Activated B cell treated with CpG ODN at 0.5 μM for 24 hours (primary cell): ENCODE measurements around the gene ZNF512. TPM values are rescaled to one million over a fixed set of nuclear protein-coding genes. Genes with fewer than 3 reads are reported as not detected.
"Not testable (repeated sequence)": the region's sequence is repeated elsewhere in the genome, so short reads cannot be mapped to it uniquely, and the experiment has no call there.

ENCODE experiments used
- ATAC-seq: fragments of 200-7000 bp; cut with Tn5 transposase; one replicate; pipeline ENCODE4 v1.10.0; 2021; ENCODE audit warnings: low read depth, mild to moderate bottlenecking, moderate library complexity
- CTCF ChIA-PET: fragments of 350-600 bp; sonication (Branson Sonifier 250); formaldehyde crosslinking; loops from one replicate; lab custom pipeline; 2021; ENCODE audit warnings: antibody characterized with exemption; lab: Charles Lee
- POLR2A ChIA-PET: fragments of 350-600 bp; sonication (Branson Sonifier 250); formaldehyde crosslinking; loops from one replicate; lab custom pipeline; 2021; ENCODE audit warnings: antibody characterized with exemption; lab: Charles Lee
- DNase-seq: peaks from one replicate; pipeline ENCODE4 v3.0.0; 2022
- H3K27ac Mint-ChIP-seq: one replicate; pipeline ENCODE4 v1.8.0; 2020; ENCODE audit warnings: mixed read lengths
- H3K27me3 Mint-ChIP-seq: one replicate; pipeline ENCODE4 v1.8.0; 2021; ENCODE audit warnings: mixed read lengths
- H3K36me3 Mint-ChIP-seq: one replicate; pipeline ENCODE4 v1.8.0; 2021; ENCODE audit warnings: low read depth, mixed read lengths
- H3K4me1 Mint-ChIP-seq: one replicate; pipeline ENCODE4 v1.8.0; 2021; ENCODE audit warnings: mixed read lengths
- H3K4me3 Mint-ChIP-seq: one replicate; pipeline ENCODE4 v1.8.0; 2020; ENCODE audit warnings: mild to moderate bottlenecking, mixed read lengths
- H3K9me3 Mint-ChIP-seq: one replicate; pipeline ENCODE4 v1.8.0; 2020; ENCODE audit warnings: mixed read lengths
- CTCF ChIP-seq: fragments of 200-600 bp; IDR thresholded peaks from one replicate; pipeline ENCODE4 v1.8.0; 2022; ENCODE audit warnings: antibody characterized with exemption, mild to moderate bottlenecking
- intact Hi-C: fragments of 100-400 bp; cut with micrococcal nuclease; formaldehyde crosslinking; loops from one replicate; pipeline ENCODE4 v1.15.1; 2024
- total RNA-seq: library from RNA; stranded (reverse); gene quantifications from 2 replicates; pipeline ENCODE4 v1.2.3, GENCODE V29; 2022

ZNF512 gene
- total RNA-seq, 1 donor from 2014 or later = 48.7 TPM

GRCh38 chr2:27545348-27546141 lies 37.3 kb upstream of the ZNF512 start:
- ATAC-seq = no peak
- no peak for TF ChIP-seq CTCF
- DNase-seq = no peak
- CTCF ChIA-PET = no interaction called here
- POLR2A ChIA-PET = no interaction called here
- Mint-ChIP-seq H3K4me1 (no peaks in the 10 kb centered on the region), H3K27me3 (no peaks in the 10 kb centered on the region), H3K4me3 (no peak overlapping the region), H3K36me3 (no peaks in the 10 kb centered on the region), H3K27ac (no peak overlapping the region), H3K9me3 (peaks cover 2% of the 10 kb centered on the region)
- intact Hi-C loops = no loop called here

GRCh38 chr2:27549303-27549702 lies 33.5 kb upstream of the ZNF512 start:
- peaks cover 5% of the 10 kb centered on the region for H3K27me3 Mint-ChIP-seq
- H3K36me3 Mint-ChIP-seq = no peaks in the 10 kb centered on the region
- ChIA-PET CTCF (no interaction called here), POLR2A (no interaction called here)
- peaks cover 2% of the 10 kb centered on the region for H3K9me3 Mint-ChIP-seq
- no peak overlapping the region for H3K27ac Mint-ChIP-seq
- DNase-seq (no peak), ATAC-seq (no peak)
- H3K4me1 Mint-ChIP-seq = no peaks in the 10 kb centered on the region
- no peak overlapping the region for H3K4me3 Mint-ChIP-seq
- TF ChIP-seq CTCF = no peak
- intact Hi-C loops = no loop called here

- Mint-ChIP-seq H3K27me3 (peaks cover 10% of the 10 kb centered on the region), H3K4me1 (no peaks in the 10 kb centered on the region), H3K4me3 (no peak overlapping the region), H3K9me3 (no peaks in the 10 kb centered on the region), H3K27ac (no peak overlapping the region), H3K36me3 (no peaks in the 10 kb centered on the region)
- CTCF ChIA-PET = no interaction called here
- intact Hi-C loops = no loop called here
- no peak for DNase-seq
- no peak for ATAC-seq
- no peak for TF ChIP-seq CTCF
- POLR2A ChIA-PET = no interaction called here
Observed at GRCh38 chr2:27551514-27551913, 31.3 kb upstream of the ZNF512 start.

- TF ChIP-seq CTCF = no peak
- H3K4me3 Mint-ChIP-seq = no peak overlapping the region
- peaks cover 10% of the 10 kb centered on the region for H3K27me3 Mint-ChIP-seq
- ChIA-PET POLR2A (no interaction called here), CTCF (no interaction called here)
- no peaks in the 10 kb centered on the region for H3K9me3 Mint-ChIP-seq
- intact Hi-C loops = no loop called here
- H3K27ac Mint-ChIP-seq = no peak overlapping the region
- ATAC-seq (no peak), DNase-seq (no peak)
- H3K36me3 Mint-ChIP-seq = no peaks in the 10 kb centered on the region
- no peaks in the 10 kb centered on the region for H3K4me1 Mint-ChIP-seq
Observed at GRCh38 chr2:27552941-27553340, 29.9 kb upstream of the ZNF512 start.

- intact Hi-C loops, CTCF ChIA-PET, ATAC-seq, H3K9me3 Mint-ChIP-seq, H3K27ac Mint-ChIP-seq, POLR2A ChIA-PET, H3K4me1 Mint-ChIP-seq, H3K4me3 Mint-ChIP-seq, H3K36me3 Mint-ChIP-seq, DNase-seq: not testable (repeated sequence)
- peaks cover 10% of the 10 kb centered on the region for H3K27me3 Mint-ChIP-seq
Observed at GRCh38 chr2:27554451-27554850, 28.4 kb upstream of the ZNF512 start.
